Stimulated activated CD4-positive, alpha-beta T cell treated with anti-CD3 and anti-CD28 coated beads, Interleukin-4, amount 100 ng/mL, for 24 hours (primary cell): ENCODE results near the gene MINDY4.

Source experiments
- DNase-seq: peaks from one replicate; pipeline ENCODE4 v3.0.0-alpha.2; 2020

Gene MINDY4

DNA sequence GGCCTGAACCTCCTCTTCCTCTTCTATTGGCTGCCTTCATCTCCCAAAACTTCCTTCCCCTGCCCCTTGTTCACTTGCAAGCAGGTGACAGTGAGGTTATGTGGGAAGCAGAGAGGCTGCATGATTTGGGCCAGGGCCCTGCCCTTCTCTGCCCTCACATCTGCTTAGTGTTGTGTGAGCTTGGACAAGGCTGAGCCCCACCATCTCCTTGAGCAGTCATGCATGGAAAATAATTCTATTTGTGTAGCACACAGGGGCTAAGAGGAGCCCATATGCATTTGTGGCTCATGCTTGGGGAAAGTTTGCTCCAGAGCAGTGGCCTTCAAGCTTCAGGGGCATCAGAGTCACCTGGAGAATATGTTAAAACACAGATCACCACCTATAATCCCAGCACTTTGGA is 113.7 kb downstream of the MINDY4 start:
- DNase-seq, result no peak

DNA sequence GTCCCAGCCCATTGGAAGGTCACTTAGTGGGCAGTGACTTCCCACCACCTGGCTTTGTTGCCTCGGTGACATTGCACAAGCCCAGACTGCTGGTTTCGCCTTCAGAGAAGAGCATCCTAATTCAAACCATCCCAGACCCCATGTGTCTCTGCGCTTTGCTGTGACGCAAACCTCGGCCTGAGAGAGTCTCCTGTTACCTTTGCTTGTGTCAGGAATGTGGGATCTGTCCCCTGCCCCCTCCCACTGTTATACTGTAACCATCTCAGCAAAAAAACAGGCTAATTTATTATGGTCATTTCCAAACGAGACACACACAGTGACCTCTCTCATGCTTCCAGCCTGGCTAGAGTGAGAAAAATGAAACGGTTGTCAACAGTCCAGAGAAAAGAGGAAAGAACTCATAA is 115.4 kb downstream of the MINDY4 start:
- no peak for DNase-seq

DNA sequence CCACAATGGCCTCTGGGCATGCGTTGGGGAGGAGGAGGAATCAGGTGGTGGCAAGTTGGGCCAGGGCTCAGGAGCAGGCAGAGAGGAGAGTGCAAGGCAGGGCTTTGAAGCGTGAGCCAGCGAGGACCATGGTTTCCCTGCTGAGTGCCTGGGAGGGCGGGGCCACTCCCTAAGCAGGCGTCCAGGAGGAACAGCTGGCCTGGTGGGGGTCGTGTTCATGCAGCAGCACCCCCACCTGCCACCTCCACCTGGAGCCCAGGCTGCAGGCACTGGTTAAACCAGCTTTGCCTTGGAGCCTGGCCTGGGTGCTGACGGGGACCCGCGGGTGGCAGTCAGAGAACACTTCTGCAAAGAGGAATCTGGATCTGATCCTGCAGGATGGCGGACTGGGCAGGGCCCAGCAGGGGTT is 116.3 kb downstream of the MINDY4 start:
- DNase-seq, result no peak

DNA sequence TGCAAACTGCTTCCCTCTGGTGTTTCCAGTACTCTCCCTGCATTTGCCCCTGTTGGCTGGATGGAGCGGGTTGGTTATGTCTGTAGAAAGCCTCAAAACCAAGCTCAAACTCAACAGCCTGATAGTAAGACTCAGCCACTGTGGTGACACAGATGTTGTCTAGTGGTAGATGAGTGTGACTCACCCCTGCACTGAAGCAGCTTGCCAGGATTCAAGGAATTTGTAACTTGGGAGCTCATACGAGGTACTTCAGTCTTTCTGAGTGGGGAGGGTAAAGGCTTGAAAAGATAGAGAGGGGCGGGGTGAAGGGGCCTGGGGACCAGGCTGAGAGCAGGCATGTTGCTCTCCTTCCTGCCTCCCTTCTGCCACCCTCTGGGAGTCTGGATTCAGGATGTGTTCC is 117.5 kb downstream of the MINDY4 start:
- DNase-seq, result no peak

DNA sequence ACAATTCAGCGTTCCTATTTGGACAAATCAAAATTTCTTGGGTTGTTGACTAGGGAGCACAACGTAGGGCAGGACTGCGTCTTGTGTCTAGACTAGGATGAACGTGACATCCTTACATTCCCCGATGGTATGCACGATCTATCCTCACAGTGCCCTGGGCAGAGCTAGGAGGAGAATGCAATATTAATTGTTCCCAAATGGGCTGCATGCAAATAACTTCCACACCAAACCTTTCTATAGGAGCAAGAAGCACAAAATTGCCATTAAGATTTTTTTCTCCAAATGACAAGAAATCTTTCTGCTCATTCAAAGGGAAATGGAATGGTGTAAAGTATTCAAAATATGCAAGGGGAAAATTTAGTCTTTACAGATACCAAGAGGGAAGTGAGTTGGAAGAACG is 119.0 kb downstream of the MINDY4 start:
- no peak for DNase-seq

DNA sequence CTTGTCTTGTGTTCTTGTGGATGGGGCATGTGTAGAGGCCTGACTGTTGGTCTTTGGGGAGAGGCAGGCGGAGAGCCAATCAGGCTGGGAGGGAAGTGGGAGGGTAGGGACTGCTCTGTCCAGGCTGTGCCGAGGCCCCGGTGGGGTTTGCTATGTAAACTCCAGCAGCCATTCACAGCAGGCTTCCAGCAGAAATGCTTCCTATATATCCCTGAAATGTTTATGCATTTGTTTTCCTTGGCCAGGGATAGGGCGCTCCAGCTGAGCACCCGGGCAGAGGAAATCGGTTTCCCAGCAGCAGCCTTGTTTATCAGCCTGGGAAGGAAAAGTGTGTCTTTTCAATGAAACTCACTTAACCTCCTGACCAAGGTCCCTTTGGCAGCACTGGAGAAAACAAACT is 122.1 kb downstream of the MINDY4 start:
- no peak for DNase-seq

DNA sequence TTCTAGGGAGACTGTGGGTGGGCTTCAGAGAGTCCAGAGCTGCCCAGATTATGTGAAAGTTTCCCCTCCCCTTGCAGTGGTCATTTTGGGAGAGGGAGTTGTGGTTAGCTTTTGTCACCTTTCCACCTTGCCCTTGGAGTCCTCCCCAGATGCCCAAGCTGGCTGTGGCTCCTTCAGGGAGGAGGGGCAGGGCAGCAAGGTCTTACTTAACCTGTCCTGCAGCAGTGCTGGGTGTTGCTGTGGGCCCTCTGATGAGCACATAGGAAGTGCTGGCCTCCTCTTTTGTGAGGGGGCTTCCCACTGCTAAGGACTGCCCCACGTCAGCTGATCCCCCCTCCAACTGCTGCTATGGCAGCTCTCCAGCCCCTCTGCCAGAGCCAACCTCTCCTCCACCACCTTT is 122.8 kb downstream of the MINDY4 start:
- no peak for DNase-seq

DNA sequence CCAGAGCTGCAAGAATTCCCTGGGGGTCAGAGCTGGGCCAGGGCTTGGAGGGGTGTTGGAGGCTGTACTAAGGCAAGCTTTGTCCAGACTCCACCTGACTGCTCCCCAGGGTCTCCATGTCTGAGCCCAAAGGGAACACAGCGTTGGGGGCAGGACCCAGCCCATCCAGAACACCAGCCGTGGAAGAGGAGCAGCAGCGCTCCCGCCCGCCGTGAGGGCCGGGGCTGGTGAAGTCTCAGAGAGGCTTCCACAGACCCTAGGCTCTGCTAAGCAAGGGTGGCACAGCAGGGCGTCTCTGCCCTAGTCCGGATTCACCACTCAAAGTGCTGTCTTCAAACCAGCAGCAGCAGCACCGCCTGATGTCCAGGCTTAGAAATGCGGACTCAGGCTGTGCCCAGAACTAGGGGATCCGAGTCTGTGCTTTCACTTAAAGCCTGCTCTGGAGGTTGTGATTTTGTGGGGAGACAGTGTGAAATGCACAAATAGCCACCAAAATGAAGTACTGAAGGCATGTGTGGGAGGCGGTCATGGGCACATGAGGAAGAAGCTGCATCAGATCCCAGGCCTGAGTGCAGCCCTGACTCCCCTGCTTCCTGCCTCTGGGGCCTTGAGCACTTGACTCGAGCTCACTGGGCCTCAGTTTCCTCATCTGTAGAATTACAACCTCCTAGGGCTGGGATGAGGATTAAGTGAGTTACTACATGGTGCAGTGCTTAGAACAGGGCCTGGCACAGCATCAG is 123.8 kb downstream of the MINDY4 start:
- DNase-seq, result no peak

DNA sequence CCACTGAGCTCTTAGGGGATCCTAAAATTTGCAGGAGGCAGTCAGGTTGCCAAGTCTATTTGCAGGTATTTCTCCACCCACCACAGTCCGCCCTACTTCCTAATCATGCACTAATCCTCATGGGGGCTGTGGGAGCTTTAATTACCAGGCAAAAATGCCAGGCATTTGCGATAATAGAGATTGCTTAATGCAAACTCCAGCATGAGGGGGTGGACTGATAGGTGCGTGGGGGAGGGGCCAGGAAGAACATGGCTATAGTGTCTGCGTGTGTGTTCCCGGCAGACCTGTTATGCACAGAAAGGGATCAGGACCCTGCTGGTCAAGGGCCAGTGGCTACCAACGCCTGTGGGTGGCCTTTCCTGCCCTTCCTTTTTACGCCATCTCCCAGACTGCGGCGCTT is 124.8 kb downstream of the MINDY4 start:
- DNase-seq, result no peak

DNA sequence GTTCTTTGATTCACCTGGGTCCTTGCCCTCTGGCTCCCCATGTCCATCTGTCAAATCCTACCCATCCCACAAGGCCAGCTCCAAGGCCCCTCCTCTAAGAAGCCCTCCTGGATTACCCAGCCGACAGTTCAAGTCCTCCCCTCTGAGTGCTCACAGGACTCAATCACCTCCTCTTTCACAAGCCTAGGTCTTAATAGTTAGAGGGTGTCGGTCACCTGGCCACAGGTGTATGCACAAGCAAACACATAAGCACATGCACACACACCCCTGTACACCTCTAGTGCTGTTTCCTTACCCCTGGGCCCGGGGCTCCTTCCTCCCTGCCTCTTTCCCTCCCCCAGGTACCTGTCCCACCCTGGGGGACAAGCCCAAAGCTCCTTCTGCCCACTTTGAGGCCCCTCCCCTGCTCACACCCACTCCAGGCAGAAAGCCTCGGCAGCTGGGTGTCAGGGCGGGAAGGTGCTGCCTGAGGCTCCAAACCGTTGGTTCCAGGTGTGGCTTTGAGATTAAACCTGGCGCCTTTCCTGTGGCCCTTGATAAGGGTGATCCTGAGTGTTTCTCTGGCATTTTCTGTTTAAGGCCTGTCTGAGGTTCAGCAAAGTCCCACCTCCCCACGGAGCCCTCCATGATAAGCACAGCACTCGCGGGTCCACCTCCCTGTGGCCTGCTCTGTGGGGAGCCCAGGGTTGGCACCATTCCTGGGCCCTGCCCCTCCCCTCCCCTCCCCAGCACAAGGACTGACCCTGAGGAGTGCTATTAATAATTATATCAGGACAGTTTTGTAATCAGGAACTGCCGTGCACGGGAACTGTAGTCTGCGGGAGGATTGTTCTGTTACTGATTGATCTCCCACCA is 125.8 kb downstream of the MINDY4 start:
- no peak for DNase-seq

DNA sequence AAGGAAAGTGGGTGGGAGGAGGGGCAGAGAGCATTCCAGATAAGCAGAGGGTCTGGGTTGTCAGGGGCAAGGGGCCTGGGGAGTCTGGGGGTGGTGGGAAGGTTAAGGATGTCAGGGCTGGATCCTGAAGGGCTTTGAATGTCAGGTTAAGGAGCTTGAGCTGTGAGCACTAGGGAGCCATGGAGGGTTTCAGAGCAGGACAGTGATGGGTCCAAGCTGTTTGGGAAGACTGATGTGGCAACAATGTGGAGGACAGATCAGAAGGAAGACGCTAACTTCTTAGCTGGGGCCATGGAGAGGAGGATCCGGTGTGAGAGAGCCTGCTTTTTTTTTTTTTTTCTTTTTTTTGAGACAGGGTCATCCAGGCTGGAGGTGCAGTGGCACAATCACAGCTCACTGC is 126.6 kb downstream of the MINDY4 start:
- DNase-seq, result no peak

DNA sequence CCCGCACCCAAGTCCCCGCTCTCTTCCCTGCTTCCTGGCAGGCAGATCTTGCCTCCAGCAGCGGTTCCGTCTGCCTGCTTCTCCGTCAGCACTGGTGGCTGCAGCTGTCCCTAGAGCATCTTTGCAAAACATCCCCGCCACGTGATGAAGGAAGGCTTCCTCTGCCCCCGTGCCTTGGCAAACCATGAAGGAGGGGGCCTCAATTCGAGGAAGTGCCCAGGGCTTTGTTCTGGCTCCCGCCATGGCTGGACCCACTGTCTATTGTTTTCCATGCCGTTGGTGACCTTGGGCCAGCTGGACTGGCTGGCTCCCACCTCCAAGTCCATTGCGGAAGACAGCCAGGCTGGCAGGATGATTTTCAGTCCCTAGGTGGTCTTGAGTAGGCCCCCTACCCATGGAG is 127.2 kb downstream of the MINDY4 start:
- DNase-seq, result no peak

DNA sequence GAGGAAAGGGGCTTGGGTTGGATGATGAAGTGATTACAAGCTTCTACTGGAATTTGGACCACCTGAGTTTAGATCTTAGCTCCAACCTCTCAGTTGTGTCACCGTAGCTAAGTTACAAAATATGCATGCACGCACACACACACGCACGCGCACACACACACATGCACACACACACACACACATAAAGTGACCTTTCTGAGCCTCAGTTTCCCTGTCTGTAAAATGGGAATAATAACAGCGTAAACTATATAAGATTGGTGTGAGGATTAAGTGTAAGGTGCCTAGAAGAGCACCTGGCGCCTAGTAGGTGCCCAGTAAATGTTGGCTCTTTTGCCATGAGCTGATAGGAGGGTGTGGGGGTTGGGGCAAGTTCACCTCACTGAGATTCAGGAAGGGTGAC is 127.8 kb downstream of the MINDY4 start:
- DNase-seq, result no peak

DNA sequence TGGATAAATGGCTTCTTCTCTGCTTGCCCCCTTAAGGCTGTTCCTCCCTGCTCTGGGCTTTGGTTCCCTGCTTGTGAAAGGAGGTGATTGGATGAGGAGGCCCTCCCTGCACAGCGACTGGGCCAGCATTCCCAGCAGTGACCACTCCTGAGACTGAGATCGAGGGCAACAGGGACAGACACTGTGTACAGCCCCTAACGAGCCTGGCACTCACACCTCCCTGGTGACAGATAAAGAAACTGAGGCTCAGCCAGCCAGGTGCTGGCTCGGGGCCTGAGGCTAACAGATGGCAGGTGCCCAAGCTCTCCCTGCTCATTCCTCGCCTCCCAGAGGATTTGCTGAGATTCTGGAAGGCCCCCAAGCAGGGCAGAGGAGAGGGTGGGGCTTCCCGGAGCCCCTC is 128.4 kb downstream of the MINDY4 start:
- no peak for DNase-seq

DNA sequence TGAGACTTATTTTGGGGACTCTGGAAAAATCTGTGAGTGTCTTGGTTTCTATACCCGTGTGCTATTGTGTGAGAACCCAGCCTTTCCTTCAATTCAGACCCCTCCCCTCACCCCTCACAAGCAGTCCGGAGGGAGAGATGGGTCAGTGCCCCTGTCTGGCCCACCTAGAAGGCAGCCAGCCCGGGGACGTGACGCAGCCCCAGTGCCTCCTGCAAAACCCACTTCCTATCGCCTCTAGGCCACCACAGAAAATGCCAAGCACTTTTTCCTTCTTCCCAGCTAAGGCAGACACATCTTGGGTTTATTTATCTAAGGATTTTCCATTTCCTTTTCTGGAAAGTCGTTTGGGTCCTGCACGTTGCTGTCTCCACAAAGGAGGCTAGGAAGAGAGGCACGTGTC is 128.8 kb downstream of the MINDY4 start:
- DNase-seq, result no peak

DNA sequence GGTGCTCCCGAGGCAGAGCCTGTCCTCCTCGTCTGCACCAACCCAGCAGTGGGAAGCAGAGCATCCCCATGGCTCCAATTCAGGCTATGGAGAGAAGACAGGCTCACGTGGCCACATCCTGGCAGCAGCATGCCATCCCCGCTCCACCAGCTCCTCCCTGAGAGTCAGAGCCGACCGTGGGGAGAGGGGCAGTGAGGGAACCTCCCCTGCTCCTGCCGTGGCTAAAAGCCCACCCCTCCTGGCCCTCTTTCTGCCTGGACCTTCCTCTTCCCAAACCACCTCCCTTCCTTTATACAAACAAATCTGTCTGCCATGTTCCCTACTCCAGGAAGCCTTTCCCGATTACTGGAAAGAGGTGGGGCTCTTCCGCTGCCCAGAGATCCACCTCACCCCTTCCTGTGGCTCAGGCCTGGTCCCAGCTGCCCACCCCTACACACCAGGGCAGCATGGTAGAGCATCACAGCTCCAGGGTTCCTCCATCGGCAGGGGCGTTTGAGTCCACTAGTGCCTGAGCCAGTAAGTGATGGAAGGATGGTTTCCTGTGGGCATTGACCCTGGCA is 129.7 kb downstream of the MINDY4 start:
- DNase-seq, result no peak

DNA sequence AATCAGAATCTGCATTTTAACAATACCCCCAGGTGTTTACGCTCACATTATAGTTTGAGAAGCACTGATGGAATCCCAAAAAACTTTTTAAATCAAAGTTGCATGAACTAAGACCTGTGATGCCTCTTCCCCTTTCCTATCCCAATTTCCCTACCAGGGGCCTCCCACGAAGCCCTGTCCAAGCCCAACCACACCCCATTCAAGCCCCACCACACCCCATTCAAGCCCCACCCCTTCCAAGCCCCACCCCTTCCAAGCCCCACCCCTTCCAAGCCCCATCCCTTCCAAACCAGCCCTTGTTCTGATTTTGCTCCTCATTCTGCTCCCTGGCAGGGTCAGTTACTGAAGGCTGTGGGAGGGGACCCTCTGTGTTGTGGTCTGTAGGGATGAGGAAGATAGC is 130.6 kb downstream of the MINDY4 start:
- no peak for DNase-seq

DNA sequence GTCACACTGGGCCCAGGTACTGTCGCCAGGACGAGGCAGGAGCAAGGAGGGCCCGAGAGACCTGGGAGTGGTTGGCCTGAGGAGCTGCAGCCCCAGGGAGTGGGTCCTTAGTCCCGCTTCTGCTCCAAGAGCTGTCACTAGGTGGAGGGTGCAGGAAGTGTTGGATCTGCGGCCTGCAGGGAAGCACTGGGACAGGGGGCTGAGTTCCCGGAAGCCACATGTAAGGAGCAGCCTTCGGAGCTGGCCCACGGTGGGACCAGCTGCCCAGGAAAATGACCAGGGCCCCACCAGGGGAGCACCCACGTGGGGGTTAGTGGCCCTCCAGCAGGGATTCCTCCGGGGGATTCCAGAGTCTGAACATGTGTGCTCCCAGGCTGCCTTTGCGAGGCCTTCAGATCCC is 131.2 kb downstream of the MINDY4 start:
- DNase-seq, result no peak

DNA sequence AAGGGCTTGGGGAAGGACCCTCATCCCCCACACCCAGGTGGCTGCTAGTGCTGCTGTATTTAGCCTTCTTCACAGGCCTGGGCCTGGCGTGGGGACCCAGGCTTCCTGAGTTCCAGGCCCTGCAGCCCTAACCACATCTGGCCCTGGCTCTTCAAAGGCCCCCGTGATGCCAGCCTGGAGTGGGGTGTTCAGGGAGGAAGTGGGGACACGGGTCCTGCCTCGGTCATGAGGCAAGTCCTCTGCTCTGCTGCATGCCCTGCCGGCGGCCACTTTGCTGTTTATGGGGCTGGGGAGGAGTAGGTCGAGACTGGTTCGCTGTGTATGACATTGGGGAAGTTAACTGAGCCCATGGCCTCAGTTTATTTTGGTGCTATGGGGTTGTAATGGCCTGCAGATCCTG is 131.9 kb downstream of the MINDY4 start:
- DNase-seq, result no peak

DNA sequence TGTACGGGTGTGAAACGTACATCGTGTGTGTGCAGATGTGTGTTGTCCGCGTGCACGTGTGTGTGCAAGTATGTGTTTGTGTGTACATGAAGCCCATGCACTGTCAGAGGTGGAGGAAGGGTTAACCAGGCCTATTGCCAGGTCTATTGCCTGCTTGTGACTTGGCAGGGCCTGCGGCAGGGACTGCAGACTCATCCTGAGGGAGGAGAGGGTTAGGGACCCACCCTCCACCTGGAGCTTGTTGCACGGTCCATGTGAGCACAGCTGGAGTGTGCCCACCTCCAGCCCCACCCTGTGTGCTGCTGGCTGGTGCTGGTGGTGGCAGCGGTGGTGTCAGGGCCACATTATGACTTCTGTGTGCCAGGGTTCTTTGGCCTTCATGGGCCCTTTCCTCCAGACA is 133.3 kb downstream of the MINDY4 start:
- no peak for DNase-seq

DNA sequence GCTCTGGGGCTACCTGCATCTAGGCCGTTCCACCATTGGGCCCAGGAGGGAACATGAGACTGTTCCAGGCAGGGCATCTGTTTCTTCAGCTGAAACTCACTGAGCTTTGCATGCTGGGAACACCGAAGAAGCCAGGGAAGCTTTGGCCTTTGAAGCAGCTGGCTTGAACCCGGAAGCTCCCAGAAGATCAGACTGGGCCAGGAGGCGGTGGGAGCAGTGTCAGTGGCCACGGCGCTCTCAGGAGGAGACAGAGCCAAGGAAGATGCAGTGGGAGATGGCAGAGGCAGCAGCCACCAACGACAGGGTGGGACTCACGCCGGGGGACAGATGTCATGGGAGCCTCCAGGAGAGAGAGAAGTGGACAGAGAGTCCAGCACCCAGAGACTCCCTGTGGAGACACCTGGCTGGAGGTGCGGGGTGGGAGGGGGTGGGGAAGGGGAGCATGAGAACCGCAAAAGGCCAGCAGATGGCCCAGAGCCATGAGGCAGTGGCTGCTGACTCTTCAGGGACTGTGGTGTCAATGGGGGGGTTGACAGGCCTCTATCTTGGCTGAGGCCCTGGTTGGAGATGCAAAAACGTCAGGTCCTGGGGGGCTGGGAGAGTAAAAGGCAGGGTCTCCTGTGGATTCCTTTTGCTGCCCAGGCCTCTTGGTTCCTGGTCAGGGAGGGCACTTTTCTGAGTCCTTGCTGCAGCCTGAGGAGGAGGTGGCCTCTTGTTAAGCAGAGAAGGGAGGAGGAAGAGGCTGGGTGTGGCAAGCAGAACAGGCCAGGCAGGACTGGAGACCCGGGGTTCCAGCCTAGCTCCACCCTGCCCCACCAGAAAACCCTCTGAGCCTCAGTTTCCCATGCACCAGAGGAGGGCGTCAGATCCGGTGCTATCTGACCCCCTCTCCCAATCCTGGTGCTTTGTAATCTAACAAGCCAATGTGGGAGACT is 134.1 kb downstream of the MINDY4 start:
- no peak for DNase-seq

DNA sequence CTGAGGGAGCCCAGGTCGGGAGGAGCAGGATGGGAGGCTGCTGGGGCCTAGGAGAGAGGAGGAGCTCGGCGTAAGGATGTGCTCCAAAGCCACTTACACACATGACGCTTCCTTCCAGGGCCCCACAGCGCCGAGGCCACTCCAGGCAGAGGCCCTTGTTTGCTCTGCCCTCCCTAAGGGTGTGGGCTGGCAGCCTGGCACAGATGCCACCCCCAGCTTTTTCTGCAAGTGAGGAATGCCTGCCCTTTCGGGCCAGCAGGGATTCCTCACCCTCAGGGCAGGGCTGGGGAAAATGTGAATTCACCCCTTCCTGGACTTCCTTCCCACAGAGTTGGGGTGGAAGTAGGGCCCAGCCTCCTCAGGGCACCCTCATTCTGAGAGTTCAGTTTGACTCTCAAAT is 134.8 kb downstream of the MINDY4 start:
- no peak for DNase-seq
